Spleen (tissue), 7 donors: Measurements from ENCODE around the gene CCL27.

ENCODE experiments used
- CTCF ChIP-seq, 11 experiments: fragments of 200-600 bp in 7 of 11; fragments of 450-650 bp in 4 of 11; sonication (generic) in 4 of 11; IDR thresholded peaks in 8 of 11; conservative IDR thresholded peaks in 3 of 11; 1 replicate in 7 of 11; 2 replicates in 4 of 11; pipeline versions ENCODE4 v1.4.0 to v1.8.0; 2016 to 2021; ENCODE audit warnings: antibody characterized with exemption in 11 of 11, inconsistent platforms in 4 of 11, mild to moderate bottlenecking in 1 of 11
- POLR2A ChIP-seq, 3 donors: fragments of 450-650 bp; IDR thresholded peaks; one replicate each; pipeline ENCODE4 v1.5.1; 2017; ENCODE audit warnings: antibody characterized with exemption in 3 of 3, mild to moderate bottlenecking in 1 of 3
- donor health status: DM: no; HTN: no; CAD: no; lungs with moderate emphysema.
- donor health status: DM: no; HTN: no; CAD: no.
- donor health status: DM: no; HTN: no; CAD: no.

- TF ChIP-seq CTCF (IDR thresholded peaks at IDR 0.05 in 8 of 11, conservative IDR thresholded peaks at IDR 0.05 in 3 of 11) (no peak), POLR2A (IDR thresholded peaks at IDR 0.05) (no peak)
Observed at GRCh38 chr9:34615132-34615531, 47.3 kb downstream of the CCL27 start.
